ENCODE measurements around the gene SLC36A2.

The SLC36A2 gene

DNA sequence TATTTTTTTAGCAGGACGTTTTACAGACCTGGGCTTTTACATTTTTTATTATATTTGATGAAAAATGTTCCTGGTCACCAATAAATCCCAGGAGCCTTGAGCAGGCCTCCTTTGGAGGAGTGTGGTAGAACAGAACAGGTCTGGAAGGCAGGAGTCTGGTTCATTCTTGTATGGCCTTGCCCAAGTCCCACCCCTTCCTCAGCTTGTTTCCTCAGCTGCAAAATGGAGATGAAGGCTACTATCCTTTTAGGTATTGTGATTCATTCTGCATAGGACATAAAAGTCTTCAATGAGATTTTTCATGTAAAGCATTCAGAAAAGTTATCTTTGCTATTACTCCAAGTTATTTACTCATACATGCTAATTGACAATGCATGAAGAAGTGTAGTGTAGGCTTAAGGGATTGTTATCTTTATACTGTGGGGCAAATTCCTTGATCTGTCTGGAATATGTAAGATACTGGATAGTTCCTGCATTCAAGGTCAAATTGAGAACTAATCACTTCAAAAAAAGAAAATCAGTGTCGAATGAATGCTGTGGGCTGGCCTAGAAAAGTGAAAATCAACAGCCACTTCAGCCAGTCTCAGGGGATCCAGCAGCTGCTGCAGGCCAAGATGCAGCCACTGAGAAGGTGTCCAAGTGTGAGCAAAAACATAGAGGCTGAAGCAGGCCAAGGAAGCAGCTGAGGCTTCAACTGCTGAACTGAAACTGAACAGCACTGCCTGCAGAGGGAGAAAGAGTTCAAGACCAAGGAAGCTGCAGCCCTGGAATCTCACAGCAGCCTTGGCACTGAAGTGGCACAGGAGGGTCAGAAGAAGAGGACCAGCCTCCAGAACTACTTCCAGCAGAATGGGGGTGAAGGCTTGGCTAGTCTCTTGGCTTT lies 28.3 kb downstream of the SLC36A2 start:
- TF ChIP-seq RAD21 (IDR thresholded peaks at IDR 0.05; ENCODE audit: low read depth), result peak; percentile 41
- no peak for TF ChIP-seq EGR1 (IDR thresholded peaks at IDR 0.05)

DNA sequence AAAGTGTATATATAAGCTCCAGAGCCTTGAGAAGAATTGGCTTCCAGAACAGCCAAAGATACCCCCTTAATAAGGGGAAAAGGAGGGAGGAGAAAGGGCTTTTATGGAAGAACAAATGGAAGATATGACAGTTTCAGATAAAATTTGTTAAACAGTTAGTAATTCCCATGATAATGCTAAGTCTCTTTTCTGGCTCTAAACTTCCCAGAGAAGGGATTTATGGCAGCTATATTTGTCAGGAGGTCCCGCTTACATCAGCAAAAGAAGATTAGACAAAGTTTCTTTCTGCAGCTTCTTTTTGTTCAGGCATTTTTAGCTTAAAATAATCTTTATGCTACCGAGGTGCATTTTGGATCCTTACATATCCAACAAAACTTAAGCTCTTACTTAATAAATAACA lies 29.5 kb downstream of the SLC36A2 start:
- TF ChIP-seq YY1 (IDR thresholded peaks at IDR 0.05; ENCODE audit: low read depth) (no peak), ZBTB7A (IDR thresholded peaks at IDR 0.05; ENCODE audit: low read depth) (no peak), NFIC (IDR thresholded peaks at IDR 0.05) (no peak), RAD21 (IDR thresholded peaks at IDR 0.05; ENCODE audit: low read depth) (no peak), EGR1 (IDR thresholded peaks at IDR 0.05) (no peak), CREB1 (IDR thresholded peaks at IDR 0.05; ENCODE audit: low read depth) (no peak)
- TF ChIP-seq, protein P1, sequence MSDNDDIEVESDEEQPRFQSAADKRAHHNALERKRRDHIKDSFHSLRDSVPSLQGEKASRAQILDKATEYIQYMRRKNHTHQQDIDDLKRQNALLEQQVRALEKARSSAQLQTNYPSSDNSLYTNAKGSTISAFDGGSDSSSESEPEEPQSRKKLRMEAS (IDR thresholded peaks at IDR 0.05), result no peak
- TF ChIP-seq, protein P2, sequence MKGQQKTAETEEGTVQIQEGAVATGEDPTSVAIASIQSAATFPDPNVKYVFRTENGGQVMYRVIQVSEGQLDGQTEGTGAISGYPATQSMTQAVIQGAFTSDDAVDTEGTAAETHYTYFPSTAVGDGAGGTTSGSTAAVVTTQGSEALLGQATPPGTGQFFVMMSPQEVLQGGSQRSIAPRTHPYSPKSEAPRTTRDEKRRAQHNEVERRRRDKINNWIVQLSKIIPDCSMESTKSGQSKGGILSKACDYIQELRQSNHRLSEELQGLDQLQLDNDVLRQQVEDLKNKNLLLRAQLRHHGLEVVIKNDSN (IDR thresholded peaks at IDR 0.05), result no peak

DNA sequence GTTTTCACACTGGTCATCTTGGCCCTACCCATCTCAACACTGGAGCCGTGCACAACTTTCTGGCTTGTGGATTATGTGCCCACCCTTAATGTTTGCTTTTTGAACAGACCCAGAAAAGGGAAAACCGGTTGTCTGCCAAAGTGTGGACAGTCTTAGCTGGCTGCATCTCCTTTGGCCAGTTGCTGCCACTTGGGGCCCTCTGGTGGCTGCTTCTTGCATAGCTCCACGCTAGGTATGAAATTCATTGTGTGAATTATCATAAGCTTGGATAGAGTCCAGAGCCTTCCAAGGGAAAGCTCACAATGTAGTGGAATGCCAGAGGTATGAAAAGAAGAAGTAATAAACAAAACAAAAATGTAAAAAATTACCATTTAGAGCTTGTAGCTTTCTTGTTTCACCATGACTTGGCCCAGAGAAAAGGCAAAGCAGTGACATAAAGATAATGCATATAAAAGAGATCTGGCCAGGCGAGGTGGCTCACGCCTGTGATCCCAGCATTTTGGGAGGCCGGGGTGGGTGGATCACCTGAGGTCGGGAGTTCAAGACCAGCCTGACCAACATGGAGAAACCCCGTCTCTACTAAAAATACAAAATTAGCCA lies 31.3 kb downstream of the SLC36A2 start:
- TF ChIP-seq, protein P1 (IDR thresholded peaks at IDR 0.05), result no peak
- TF ChIP-seq TEAD4 (IDR thresholded peaks at IDR 0.05) (0 out of 2 replicates have a peak, but pooled peaks have one; percentile 30), EGR1 (IDR thresholded peaks at IDR 0.05) (no peak), YY1 (IDR thresholded peaks at IDR 0.05; ENCODE audit: low read depth) (no peak), CREB1 (IDR thresholded peaks at IDR 0.05; ENCODE audit: low read depth) (no peak), NFIC (IDR thresholded peaks at IDR 0.05) (peak; percentile 50), ZBTB7A (IDR thresholded peaks at IDR 0.05; ENCODE audit: low read depth) (no peak), REST (IDR thresholded peaks at IDR 0.05; ENCODE audit: low read depth) (no peak), RAD21 (IDR thresholded peaks at IDR 0.05; ENCODE audit: low read depth) (peak; percentile 87), FOXM1 (IDR thresholded peaks at IDR 0.05; ENCODE audit: borderline replicate concordance, low read depth) (no peak), EP300 (IDR thresholded peaks at IDR 0.05; ENCODE audit: borderline replicate concordance) (no peak), TAF1 (IDR thresholded peaks at IDR 0.05; ENCODE audit: low read depth) (no peak), CEBPB (IDR thresholded peaks at IDR 0.05) (no peak), TCF12 (IDR thresholded peaks at IDR 0.05; ENCODE audit: low read depth) (no peak)
- TF ChIP-seq, protein P2 (IDR thresholded peaks at IDR 0.05), result no peak

DNA sequence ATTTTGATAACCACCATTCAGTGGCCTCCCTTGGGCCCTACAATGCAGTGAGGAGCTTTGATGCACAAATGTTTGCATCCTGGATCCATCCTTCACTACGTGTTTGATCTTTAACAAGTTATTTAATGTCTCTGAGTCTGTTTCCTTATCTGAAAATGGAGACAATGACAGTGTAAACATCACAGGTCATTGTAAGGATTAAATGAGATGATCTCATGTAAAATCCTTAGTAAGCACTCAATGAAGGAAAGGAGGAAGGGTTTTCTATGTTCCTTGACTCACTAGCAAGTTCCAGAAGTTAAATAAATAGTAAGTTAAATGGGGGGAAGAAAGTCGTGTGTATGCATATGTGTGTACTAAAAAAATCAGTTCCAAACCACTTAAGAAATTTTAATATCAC lies 34.0 kb downstream of the SLC36A2 start:
- TF ChIP-seq TCF12 (IDR thresholded peaks at IDR 0.05; ENCODE audit: low read depth) (no peak), RAD21 (IDR thresholded peaks at IDR 0.05; ENCODE audit: low read depth) (no peak), CEBPB (IDR thresholded peaks at IDR 0.05) (no peak), REST (IDR thresholded peaks at IDR 0.05; ENCODE audit: low read depth) (no peak), CREB1 (IDR thresholded peaks at IDR 0.05; ENCODE audit: low read depth) (no peak), ZBTB7A (IDR thresholded peaks at IDR 0.05; ENCODE audit: low read depth) (no peak), NFIC (IDR thresholded peaks at IDR 0.05) (no peak), FOXM1 (IDR thresholded peaks at IDR 0.05; ENCODE audit: borderline replicate concordance, low read depth) (no peak), YY1 (IDR thresholded peaks at IDR 0.05; ENCODE audit: low read depth) (no peak), TEAD4 (IDR thresholded peaks at IDR 0.05) (no peak), EP300 (IDR thresholded peaks at IDR 0.05; ENCODE audit: borderline replicate concordance) (no peak), TAF1 (IDR thresholded peaks at IDR 0.05; ENCODE audit: low read depth) (no peak), EGR1 (IDR thresholded peaks at IDR 0.05) (no peak)
- TF ChIP-seq, protein P2 (IDR thresholded peaks at IDR 0.05), result no peak
- TF ChIP-seq, protein P1 (IDR thresholded peaks at IDR 0.05), result no peak
